Activated naive CD8-positive, alpha-beta T cell (primary cell): Measurements from ENCODE around the gene DNHD1.
A peak's percentile ranks its signal among the peaks of the same experiment; 100 is the strongest.

Experiments used
- H3K27ac Mint-ChIP-seq: one replicate; pipeline ENCODE4 v1.8.0; 2021; ENCODE audit warnings: mixed read lengths
- H3K27me3 Mint-ChIP-seq: one replicate; pipeline ENCODE4 v1.8.0; 2021; ENCODE audit warnings: mixed read lengths
- H3K36me3 Mint-ChIP-seq: one replicate; pipeline ENCODE4 v1.8.0; 2021; ENCODE audit warnings: mixed read lengths
- H3K4me1 Mint-ChIP-seq: one replicate; pipeline ENCODE4 v1.8.0; 2021; ENCODE audit warnings: low read depth, mixed read lengths
- H3K4me3 Mint-ChIP-seq: one replicate; pipeline ENCODE4 v1.8.0; 2021; ENCODE audit warnings: mild to moderate bottlenecking, mixed read lengths
- H3K9me3 Mint-ChIP-seq: one replicate; pipeline ENCODE4 v1.8.0; 2021; ENCODE audit warnings: low read depth, mixed read lengths

DNHD1 gene

GRCh38 chr11:6538456-6538855 is 41.4 kb downstream of the DNHD1 start:
- no peak overlapping the region for H3K4me3 Mint-ChIP-seq
- H3K4me1 Mint-ChIP-seq = no peaks in the 10 kb centered on the region
- H3K27ac Mint-ChIP-seq = no peak overlapping the region
- H3K9me3 Mint-ChIP-seq = no peaks in the 10 kb centered on the region
- H3K27me3 Mint-ChIP-seq = no peaks in the 10 kb centered on the region
- H3K36me3 Mint-ChIP-seq = peaks cover 11% of the 10 kb centered on the region

DNA sequence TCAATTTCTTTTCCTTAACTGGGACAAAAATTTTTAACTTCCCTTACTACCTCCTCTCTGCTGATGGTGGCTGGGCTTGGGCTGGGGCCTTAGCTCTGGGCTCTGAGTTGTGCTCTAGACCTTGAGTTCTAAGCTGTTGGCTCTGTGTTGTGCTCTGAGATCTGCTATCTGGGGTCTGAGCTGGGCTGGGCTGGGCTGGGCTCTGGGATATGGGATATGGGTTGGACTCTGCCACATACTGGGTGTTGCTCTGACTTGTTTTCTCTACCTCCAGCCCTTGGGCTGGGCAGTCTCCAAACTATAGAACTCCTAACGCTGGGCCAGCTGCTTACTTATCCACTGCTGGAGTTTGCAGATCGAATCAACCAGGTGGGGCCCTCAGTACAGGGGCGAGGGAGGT is 41.9 kb downstream of the DNHD1 start:
- Mint-ChIP-seq H3K4me1 (no peaks in the 10 kb centered on the region), H3K27me3 (no peaks in the 10 kb centered on the region), H3K27ac (no peak overlapping the region), H3K4me3 (no peak overlapping the region), H3K9me3 (no peaks in the 10 kb centered on the region), H3K36me3 (peaks cover 11% of the 10 kb centered on the region)

- Mint-ChIP-seq H3K27me3 (no peaks in the 10 kb centered on the region), H3K4me3 (no peak overlapping the region), H3K36me3 (peaks cover 11% of the 10 kb centered on the region), H3K4me1 (no peaks in the 10 kb centered on the region), H3K27ac (no peak overlapping the region), H3K9me3 (no peaks in the 10 kb centered on the region)
Measured at GRCh38 chr11:6539748-6540268, 42.7 kb downstream of the DNHD1 start.

- Mint-ChIP-seq H3K27ac (no peak overlapping the region), H3K27me3 (no peaks in the 10 kb centered on the region), H3K4me1 (no peaks in the 10 kb centered on the region), H3K36me3 (peaks cover 10% of the 10 kb centered on the region), H3K9me3 (no peaks in the 10 kb centered on the region), H3K4me3 (no peak overlapping the region)
Measured at GRCh38 chr11:6541356-6541755, 44.3 kb downstream of the DNHD1 start.

- Mint-ChIP-seq H3K36me3 (peaks cover 9% of the 10 kb centered on the region), H3K4me1 (no peaks in the 10 kb centered on the region), H3K9me3 (no peaks in the 10 kb centered on the region), H3K4me3 (no peak overlapping the region), H3K27me3 (no peaks in the 10 kb centered on the region), H3K27ac (no peak overlapping the region)
Measured at GRCh38 chr11:6542727-6543126, 45.6 kb downstream of the DNHD1 start.

- Mint-ChIP-seq H3K27me3 (no peaks in the 10 kb centered on the region), H3K4me1 (no peaks in the 10 kb centered on the region), H3K4me3 (no peak overlapping the region), H3K36me3 (peaks cover 8% of the 10 kb centered on the region), H3K27ac (no peak overlapping the region), H3K9me3 (no peaks in the 10 kb centered on the region)
Measured at GRCh38 chr11:6544921-6545850, 48.1 kb downstream of the DNHD1 start.

DNA sequence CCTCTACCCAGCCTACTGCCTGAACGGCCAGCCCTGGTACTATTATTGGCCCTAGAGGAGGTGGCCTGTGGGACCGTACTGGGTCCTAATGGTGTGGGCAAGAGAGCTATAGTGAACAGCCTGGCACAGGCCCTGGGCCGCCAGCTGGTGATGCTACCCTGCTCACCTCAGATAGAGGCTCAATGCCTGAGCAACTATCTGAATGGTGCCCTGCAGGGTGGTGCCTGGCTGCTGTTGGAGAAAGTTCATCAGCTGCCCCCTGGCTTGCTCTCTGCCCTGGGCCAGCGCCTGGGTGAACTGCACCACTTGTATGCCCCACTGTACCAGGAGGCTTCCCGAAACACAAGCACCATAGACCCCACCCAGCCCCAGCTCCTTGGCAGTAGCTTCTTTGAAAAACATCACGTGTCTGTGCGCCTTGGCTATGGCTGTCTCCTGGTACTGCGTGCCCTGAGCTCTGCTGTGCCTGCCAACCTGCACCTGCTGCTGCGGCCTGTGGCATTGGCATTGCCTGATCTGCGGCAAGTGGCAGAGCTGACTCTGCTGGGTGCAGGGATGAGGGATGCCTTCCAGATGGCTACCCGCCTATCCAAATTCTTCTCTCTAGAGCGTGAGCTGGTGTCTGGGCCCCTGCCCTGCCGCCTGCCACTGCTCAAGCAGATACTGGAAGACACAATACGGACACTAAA is 49.0 kb downstream of the DNHD1 start:
- peaks cover 3% of the 10 kb centered on the region for H3K36me3 Mint-ChIP-seq
- H3K9me3 Mint-ChIP-seq = no peaks in the 10 kb centered on the region
- no peaks in the 10 kb centered on the region for H3K27me3 Mint-ChIP-seq
- no peaks in the 10 kb centered on the region for H3K4me1 Mint-ChIP-seq
- no peak overlapping the region for H3K27ac Mint-ChIP-seq
- no peak overlapping the region for H3K4me3 Mint-ChIP-seq

DNA sequence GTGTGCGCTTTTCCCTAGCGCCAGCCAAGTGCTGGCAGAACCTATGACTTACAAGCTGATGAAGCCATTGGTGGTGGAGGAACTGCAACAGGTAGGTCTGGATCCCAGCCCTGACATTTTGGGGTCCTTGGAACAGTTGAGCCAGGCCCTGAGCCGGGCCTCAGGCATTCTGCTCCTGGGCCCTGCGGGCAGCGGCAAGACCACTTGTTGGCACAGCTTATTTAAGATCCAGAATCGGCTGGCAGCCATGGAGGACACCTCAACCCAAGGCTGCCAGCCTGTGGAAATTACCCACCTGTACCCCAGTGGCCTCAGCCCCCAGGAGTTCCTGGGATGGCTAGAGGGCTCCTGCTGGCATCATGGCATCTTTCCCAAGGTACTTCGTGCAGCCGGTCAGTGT is 49.7 kb downstream of the DNHD1 start:
- no peak overlapping the region for H3K4me3 Mint-ChIP-seq
- H3K9me3 Mint-ChIP-seq = no peaks in the 10 kb centered on the region

GRCh38 chr11:6547177-6547576 is 50.1 kb downstream of the DNHD1 start:
- no peak overlapping the region for H3K27ac Mint-ChIP-seq
- no peaks in the 10 kb centered on the region for H3K9me3 Mint-ChIP-seq
- H3K4me1 Mint-ChIP-seq = no peaks in the 10 kb centered on the region
- no peaks in the 10 kb centered on the region for H3K27me3 Mint-ChIP-seq
- H3K36me3 Mint-ChIP-seq = no peaks in the 10 kb centered on the region
- no peak overlapping the region for H3K4me3 Mint-ChIP-seq

More for the DNA sequence above, 49.7 kb downstream of the DNHD1 start:
- no peaks in the 10 kb centered on the region for H3K36me3 Mint-ChIP-seq
- H3K4me1 Mint-ChIP-seq = no peaks in the 10 kb centered on the region
- no peak overlapping the region for H3K27ac Mint-ChIP-seq
- no peaks in the 10 kb centered on the region for H3K27me3 Mint-ChIP-seq

GRCh38 chr11:6548121-6548520 is 51.0 kb downstream of the DNHD1 start:
- H3K36me3 Mint-ChIP-seq = no peaks in the 10 kb centered on the region
- H3K4me1 Mint-ChIP-seq = no peaks in the 10 kb centered on the region
- H3K27me3 Mint-ChIP-seq = no peaks in the 10 kb centered on the region
- no peaks in the 10 kb centered on the region for H3K9me3 Mint-ChIP-seq
- no peak overlapping the region for H3K27ac Mint-ChIP-seq
- no peak overlapping the region for H3K4me3 Mint-ChIP-seq

- Mint-ChIP-seq H3K27ac (no peak overlapping the region), H3K4me1 (no peaks in the 10 kb centered on the region), H3K36me3 (no peaks in the 10 kb centered on the region), H3K9me3 (no peaks in the 10 kb centered on the region), H3K27me3 (no peaks in the 10 kb centered on the region), H3K4me3 (no peak overlapping the region)
Measured at GRCh38 chr11:6548641-6549040, 51.6 kb downstream of the DNHD1 start.

- H3K9me3 Mint-ChIP-seq = no peaks in the 10 kb centered on the region
- H3K27me3 Mint-ChIP-seq = no peaks in the 10 kb centered on the region
- peaks cover 7% of the 10 kb centered on the region for H3K36me3 Mint-ChIP-seq
- H3K27ac Mint-ChIP-seq = no peak overlapping the region
- no peak overlapping the region for H3K4me3 Mint-ChIP-seq
- H3K4me1 Mint-ChIP-seq = no peaks in the 10 kb centered on the region
Measured at GRCh38 chr11:6553634-6554033, 56.6 kb downstream of the DNHD1 start.

DNA sequence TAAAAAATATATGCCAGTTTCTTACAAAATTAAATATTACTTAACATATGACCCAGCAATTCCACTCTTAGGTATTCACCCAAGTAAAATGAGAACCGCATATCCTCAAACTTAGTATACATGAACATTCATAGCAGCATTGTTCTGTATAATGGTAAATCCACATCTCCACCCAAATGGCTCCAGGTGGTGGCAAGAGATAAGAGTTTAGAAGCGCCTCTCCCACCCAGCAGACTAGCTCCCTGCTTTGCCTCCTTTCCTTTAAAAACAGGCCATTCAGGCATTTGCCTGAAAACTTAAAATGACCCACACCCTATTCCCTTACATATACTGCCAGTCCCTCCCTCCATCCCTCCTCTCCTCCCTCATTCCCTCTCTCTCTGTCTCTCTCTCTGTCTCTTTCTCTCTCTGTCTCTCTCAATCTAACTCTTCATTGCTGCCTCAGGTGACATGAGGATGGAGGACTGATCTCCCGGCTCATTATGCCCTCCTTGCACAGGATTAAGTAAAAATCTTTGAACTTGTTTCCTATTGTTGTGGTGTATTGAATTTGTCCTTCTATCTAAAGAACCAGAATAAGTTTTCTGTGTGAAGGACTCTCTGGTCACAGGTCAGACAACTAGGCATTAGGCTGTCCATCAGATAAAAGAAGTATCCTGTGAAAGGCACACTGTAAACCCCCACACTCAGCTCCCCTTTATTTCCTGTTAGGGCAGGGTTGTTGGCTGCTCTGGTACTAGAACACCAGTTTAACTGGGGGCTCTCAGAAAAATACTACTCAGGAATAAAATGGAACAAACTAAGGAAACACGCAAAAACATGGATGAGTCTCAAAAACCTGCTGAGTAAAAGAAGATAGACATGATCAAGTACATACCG is 58.0 kb downstream of the DNHD1 start:
- Mint-ChIP-seq H3K9me3 (no peaks in the 10 kb centered on the region), H3K27me3 (no peaks in the 10 kb centered on the region), H3K27ac (no peak overlapping the region), H3K4me3 (no peak overlapping the region), H3K4me1 (no peaks in the 10 kb centered on the region), H3K36me3 (peaks cover 7% of the 10 kb centered on the region)

DNA sequence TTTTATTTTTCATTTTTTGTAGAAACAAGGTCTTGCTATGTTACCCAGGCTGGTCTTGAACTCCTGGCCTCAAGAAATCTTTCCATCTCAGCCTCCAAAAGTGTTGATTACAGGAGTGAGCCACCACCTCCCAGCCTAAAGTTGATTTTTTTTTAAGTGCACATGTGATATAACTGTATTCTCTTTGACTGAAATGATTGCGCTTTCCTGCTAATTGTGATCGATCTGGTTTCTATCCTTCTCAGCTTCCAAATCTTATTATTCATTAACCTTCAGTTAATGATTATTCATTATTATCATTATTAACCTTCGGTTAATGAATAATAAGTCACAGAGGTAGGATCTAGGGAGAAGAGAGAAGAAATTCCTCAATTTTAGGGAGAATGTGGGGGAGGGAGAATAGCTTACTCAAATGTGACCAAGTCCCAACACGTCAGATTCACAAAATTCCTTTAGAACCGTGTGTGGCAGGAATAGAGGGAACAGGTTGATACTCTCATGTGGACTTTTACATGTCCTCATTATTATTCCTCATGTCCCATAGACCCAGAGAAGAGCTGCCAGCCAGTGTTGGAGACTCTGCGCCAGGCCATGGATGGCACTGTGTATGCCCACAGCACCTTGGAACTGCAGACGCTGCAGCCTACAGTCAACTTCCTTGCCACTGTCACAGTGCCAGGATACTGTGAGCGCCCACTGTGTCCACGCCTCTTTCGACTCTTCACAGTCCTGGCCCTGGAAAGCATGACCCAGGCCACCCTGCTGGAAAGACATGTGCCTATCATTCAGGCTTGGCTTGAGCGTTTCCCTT is 59.3 kb downstream of the DNHD1 start:
- Mint-ChIP-seq H3K27ac (peak overlapping the region; percentile 3), H3K4me1 (no peaks in the 10 kb centered on the region), H3K27me3 (no peaks in the 10 kb centered on the region), H3K9me3 (no peaks in the 10 kb centered on the region), H3K36me3 (peaks cover 7% of the 10 kb centered on the region), H3K4me3 (no peak overlapping the region)
